GM23338 (cell line): ENCODE measurements around the gene PRSS37. TPM values are rescaled to one million over a fixed set of nuclear protein-coding genes. Genes with fewer than 3 reads are reported as not detected.

Source experiments
- ATAC-seq: fragments of 200-7000 bp; cut with Tn5 transposase; 3 replicates; pipeline ENCODE4 v1.9.1; 2020
- DNase-seq: peaks from one replicate; pipeline ENCODE4 v3.0.0-alpha.2; 2015; ENCODE audit warnings: low spot score
- H2AFZ ChIP-seq: fragments of 200-600 bp; sonication (generic); 2 replicates; pipeline ENCODE4 v1.8.0; 2016; ENCODE audit warnings: antibody characterized with exemption, mild to moderate bottlenecking, moderate library complexity
- H3F3A ChIP-seq: fragments of 200-600 bp; sonication (generic); replicated peaks from 2 replicates; pipeline ENCODE4 v1.8.0; 2017; ENCODE audit warnings: antibody characterized with exemption, mixed run types, low read depth
- H3K27ac ChIP-seq: fragments of 200-600 bp; sonication (generic); 2 replicates; pipeline ENCODE4 v1.6.1; 2016; ENCODE audit warnings: low read depth
- H3K27me3 ChIP-seq: fragments of 200-600 bp; sonication (generic); 2 replicates; pipeline ENCODE4 v1.8.0; 2016; ENCODE audit warnings: mild to moderate bottlenecking, mixed run types, moderate library complexity; ENCODE audit not compliant: insufficient read depth
- H3K36me3 ChIP-seq: fragments of 200-600 bp; sonication (generic); 2 replicates; pipeline ENCODE4 v1.8.0; 2016; ENCODE audit warnings: mild to moderate bottlenecking; ENCODE audit not compliant: insufficient read depth
- H3K4me1 ChIP-seq: fragments of 200-600 bp; sonication (generic); 2 replicates; pipeline ENCODE4 v1.8.0; 2016; ENCODE audit warnings: mild to moderate bottlenecking, moderate library complexity; ENCODE audit not compliant: insufficient read depth
- H3K4me2 ChIP-seq: fragments of 200-600 bp; sonication (generic); 2 replicates; pipeline ENCODE4 v1.7.1; 2017; ENCODE audit warnings: mixed run types
- H3K4me3 ChIP-seq: fragments of 200-600 bp; sonication (generic); 2 replicates; pipeline ENCODE4 v1.6.1; 2016; ENCODE audit warnings: mixed run types
- H3K79me2 ChIP-seq: fragments of 200-600 bp; sonication (generic); replicated peaks from 2 replicates; pipeline ENCODE4 v1.8.0; 2017; ENCODE audit warnings: mild to moderate bottlenecking; ENCODE audit not compliant: insufficient read depth
- H3K9me2 ChIP-seq: fragments of 200-600 bp; sonication (generic); 2 replicates; pipeline ENCODE4 v1.8.0; 2017; ENCODE audit not compliant: insufficient read depth
- H4K20me1 ChIP-seq: fragments of 200-600 bp; sonication (generic); replicated peaks from 2 replicates; pipeline ENCODE4 v1.8.0; 2017; ENCODE audit warnings: mild to moderate bottlenecking; ENCODE audit not compliant: insufficient read depth
- H3K27ac Mint-ChIP-seq: 2 replicates; pipeline ENCODE4 v1.8.0; 2020; ENCODE audit warnings: inconsistent platforms, mild to moderate bottlenecking, moderate library complexity, mixed read lengths
- H3K27me3 Mint-ChIP-seq: 3 replicates; pipeline ENCODE4 v1.8.0; 2022; ENCODE audit warnings: low read depth, mild to moderate bottlenecking, moderate library complexity, mixed read lengths, inconsistent platforms; ENCODE audit not compliant: insufficient read depth, poor library complexity
- H3K36me3 Mint-ChIP-seq: 3 replicates; pipeline ENCODE4 v1.8.0; 2021; ENCODE audit warnings: low read depth, mild to moderate bottlenecking, inconsistent platforms, moderate library complexity, mixed read lengths
- H3K4me1 Mint-ChIP-seq: 3 replicates; pipeline ENCODE4 v1.8.0; 2020; ENCODE audit warnings: mild to moderate bottlenecking, inconsistent platforms, mixed read lengths
- H3K4me3 Mint-ChIP-seq: 3 replicates; pipeline ENCODE4 v1.8.0; 2021; ENCODE audit warnings: moderate library complexity, mild to moderate bottlenecking, inconsistent platforms, mixed read lengths
- H3K9me3 Mint-ChIP-seq: 3 replicates; pipeline ENCODE4 v1.8.0; 2020; ENCODE audit warnings: moderate library complexity, mild to moderate bottlenecking, inconsistent platforms, mixed read lengths
- CREB1 ChIP-seq: fragments of 250-450 bp; sonication (Bioruptor Pico); IDR thresholded peaks from 2 replicates; pipeline ENCODE4 v1.5.0; 2020; ENCODE audit warnings: low read depth, mild to moderate bottlenecking, moderate library complexity
- EZH2 ChIP-seq: fragments of 200-600 bp; sonication (generic); IDR thresholded peaks from one replicate; pipeline ENCODE4 v1.8.0; 2017; ENCODE audit warnings: antibody characterized with exemption, mild to moderate bottlenecking, low read depth; ENCODE audit not compliant: unreplicated experiment
- EZH2phosphoT487 ChIP-seq: fragments of 200-600 bp; sonication (generic); IDR thresholded peaks from one replicate; pipeline ENCODE4 v1.8.1; 2018; ENCODE audit warnings: antibody characterized with exemption; ENCODE audit not compliant: unreplicated experiment
- JUNB ChIP-seq: IDR thresholded peaks from one replicate; pipeline ENCODE4 v1.6.1; 2016; ENCODE audit warnings: antibody characterized with exemption; ENCODE audit not compliant: unreplicated experiment
- NANOG ChIP-seq: IDR thresholded peaks from 2 replicates; pipeline ENCODE4 v1.6.1; 2016; ENCODE audit warnings: antibody characterized with exemption, borderline replicate concordance
- POLR2AphosphoS5 ChIP-seq: IDR thresholded peaks from 2 replicates; pipeline ENCODE4 v1.6.1; 2016; ENCODE audit warnings: antibody characterized with exemption, low read depth
- STAT1 ChIP-seq: IDR thresholded peaks from one replicate; pipeline ENCODE4 v1.6.1; 2016; ENCODE audit warnings: antibody characterized with exemption; ENCODE audit not compliant: unreplicated experiment
- ZNF114 ChIP-seq: fragments of 250-450 bp; sonication (Bioruptor Pico); IDR thresholded peaks from 2 replicates; pipeline ENCODE4 v1.5.0; 2020; ENCODE audit warnings: mild to moderate bottlenecking, moderate library complexity
- ZNF331 ChIP-seq: fragments of 250-450 bp; sonication (Bioruptor Pico); IDR thresholded peaks from 2 replicates; pipeline ENCODE4 v1.5.0; 2020; ENCODE audit warnings: low read depth, mild to moderate bottlenecking, moderate library complexity
- long read RNA-seq: library from polyadenylated mRNA; unstranded; transcript quantifications from one replicate; pipeline ENCODE4 v2.0.0, GENCODE V29; 2020; ENCODE audit not compliant: unreplicated experiment
- polyA plus RNA-seq: library from polyadenylated mRNA; unstranded; fragments of >200 nt; fragmentation: Nextera tagmentation; extraction: Ambion mirVana; gene quantifications from 2 replicates; pipeline ENCODE4 v1.2.1, GENCODE V29; 2016
- total RNA-seq: library from RNA; depleted of rRNA; stranded (reverse); fragments of >200 nt; shearing (Covaris generic); gene quantifications from 2 replicates; pipeline ENCODE4 v1.2.3, GENCODE V29; 2014; rRNA removed
- TF ChIP-seq, protein P1 (sequence below): IDR thresholded peaks from 2 replicates; pipeline ENCODE4 v1.6.1; 2016; ENCODE audit warnings: antibody characterized with exemption
- TF ChIP-seq, protein P2 (sequence below), 2 experiments: fragments of 200-600 bp in 1 of 2; sonication (generic) in 1 of 2; conservative IDR thresholded peaks; 2 replicates each; pipeline versions ENCODE4 v1.5.1 to v1.6.1; 2016 to 2017; ENCODE audit warnings: antibody characterized with exemption in 2 of 2, low read depth in 2 of 2, mild to moderate bottlenecking in 2 of 2, moderate library complexity in 1 of 2
- TF ChIP-seq, protein P3 (sequence below): IDR thresholded peaks from one replicate; pipeline ENCODE4 v1.6.1; 2018; ENCODE audit warnings: antibody characterized with exemption; ENCODE audit not compliant: unreplicated experiment
- TF ChIP-seq, protein P4 (sequence below): fragments of 250-450 bp; sonication (Bioruptor Pico); IDR thresholded peaks from 2 replicates; pipeline ENCODE4 v1.5.0; 2020; ENCODE audit warnings: mild to moderate bottlenecking, moderate library complexity

PRSS37 gene, protein sequence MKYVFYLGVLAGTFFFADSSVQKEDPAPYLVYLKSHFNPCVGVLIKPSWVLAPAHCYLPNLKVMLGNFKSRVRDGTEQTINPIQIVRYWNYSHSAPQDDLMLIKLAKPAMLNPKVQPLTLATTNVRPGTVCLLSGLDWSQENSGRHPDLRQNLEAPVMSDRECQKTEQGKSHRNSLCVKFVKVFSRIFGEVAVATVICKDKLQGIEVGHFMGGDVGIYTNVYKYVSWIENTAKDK
- total RNA-seq (not detected in 2 replicates), polyA plus RNA-seq (0.23 and 0.58 TPM in 2 replicates)
- long read RNA-seq, result 0 reads

DNA sequence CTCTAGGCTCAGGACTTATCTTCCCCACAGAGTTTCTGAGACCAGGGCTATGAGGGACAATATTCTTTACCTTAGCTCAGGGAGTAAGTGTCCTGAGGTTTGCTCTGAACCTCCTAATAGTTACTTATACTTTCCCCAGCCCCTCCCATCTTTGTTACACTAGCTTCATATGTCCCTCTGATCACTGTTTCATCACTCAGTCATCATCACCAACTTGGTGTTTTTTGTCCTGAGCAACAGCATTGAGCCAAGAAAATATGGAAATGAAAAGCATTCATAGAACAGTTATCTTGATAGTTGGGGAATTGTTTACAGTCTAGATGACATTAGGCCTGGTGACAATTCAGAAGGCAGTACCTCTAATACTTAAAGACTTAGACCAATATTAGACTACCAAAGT lies at the start of gene PRSS37:
PRSS37 (minus strand) TSS at position 101 of the 400 bp plus-strand sequence. CDS start 436 bp downstream, outside the sequence.
- TF ChIP-seq, protein P1, sequence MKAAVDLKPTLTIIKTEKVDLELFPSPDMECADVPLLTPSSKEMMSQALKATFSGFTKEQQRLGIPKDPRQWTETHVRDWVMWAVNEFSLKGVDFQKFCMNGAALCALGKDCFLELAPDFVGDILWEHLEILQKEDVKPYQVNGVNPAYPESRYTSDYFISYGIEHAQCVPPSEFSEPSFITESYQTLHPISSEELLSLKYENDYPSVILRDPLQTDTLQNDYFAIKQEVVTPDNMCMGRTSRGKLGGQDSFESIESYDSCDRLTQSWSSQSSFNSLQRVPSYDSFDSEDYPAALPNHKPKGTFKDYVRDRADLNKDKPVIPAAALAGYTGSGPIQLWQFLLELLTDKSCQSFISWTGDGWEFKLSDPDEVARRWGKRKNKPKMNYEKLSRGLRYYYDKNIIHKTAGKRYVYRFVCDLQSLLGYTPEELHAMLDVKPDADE, result no peak
- TF ChIP-seq, protein P2, sequence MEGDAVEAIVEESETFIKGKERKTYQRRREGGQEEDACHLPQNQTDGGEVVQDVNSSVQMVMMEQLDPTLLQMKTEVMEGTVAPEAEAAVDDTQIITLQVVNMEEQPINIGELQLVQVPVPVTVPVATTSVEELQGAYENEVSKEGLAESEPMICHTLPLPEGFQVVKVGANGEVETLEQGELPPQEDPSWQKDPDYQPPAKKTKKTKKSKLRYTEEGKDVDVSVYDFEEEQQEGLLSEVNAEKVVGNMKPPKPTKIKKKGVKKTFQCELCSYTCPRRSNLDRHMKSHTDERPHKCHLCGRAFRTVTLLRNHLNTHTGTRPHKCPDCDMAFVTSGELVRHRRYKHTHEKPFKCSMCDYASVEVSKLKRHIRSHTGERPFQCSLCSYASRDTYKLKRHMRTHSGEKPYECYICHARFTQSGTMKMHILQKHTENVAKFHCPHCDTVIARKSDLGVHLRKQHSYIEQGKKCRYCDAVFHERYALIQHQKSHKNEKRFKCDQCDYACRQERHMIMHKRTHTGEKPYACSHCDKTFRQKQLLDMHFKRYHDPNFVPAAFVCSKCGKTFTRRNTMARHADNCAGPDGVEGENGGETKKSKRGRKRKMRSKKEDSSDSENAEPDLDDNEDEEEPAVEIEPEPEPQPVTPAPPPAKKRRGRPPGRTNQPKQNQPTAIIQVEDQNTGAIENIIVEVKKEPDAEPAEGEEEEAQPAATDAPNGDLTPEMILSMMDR (conservative IDR thresholded peaks at IDR 0.05; ENCODE audit: low read depth in 2 of 2), result no peak
- no peak for TF ChIP-seq CREB1 (CRISPR knock-in tag)
- no peak for TF ChIP-seq JUNB
- TF ChIP-seq, protein P3, sequence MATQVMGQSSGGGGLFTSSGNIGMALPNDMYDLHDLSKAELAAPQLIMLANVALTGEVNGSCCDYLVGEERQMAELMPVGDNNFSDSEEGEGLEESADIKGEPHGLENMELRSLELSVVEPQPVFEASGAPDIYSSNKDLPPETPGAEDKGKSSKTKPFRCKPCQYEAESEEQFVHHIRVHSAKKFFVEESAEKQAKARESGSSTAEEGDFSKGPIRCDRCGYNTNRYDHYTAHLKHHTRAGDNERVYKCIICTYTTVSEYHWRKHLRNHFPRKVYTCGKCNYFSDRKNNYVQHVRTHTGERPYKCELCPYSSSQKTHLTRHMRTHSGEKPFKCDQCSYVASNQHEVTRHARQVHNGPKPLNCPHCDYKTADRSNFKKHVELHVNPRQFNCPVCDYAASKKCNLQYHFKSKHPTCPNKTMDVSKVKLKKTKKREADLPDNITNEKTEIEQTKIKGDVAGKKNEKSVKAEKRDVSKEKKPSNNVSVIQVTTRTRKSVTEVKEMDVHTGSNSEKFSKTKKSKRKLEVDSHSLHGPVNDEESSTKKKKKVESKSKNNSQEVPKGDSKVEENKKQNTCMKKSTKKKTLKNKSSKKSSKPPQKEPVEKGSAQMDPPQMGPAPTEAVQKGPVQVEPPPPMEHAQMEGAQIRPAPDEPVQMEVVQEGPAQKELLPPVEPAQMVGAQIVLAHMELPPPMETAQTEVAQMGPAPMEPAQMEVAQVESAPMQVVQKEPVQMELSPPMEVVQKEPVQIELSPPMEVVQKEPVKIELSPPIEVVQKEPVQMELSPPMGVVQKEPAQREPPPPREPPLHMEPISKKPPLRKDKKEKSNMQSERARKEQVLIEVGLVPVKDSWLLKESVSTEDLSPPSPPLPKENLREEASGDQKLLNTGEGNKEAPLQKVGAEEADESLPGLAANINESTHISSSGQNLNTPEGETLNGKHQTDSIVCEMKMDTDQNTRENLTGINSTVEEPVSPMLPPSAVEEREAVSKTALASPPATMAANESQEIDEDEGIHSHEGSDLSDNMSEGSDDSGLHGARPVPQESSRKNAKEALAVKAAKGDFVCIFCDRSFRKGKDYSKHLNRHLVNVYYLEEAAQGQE, result no peak
- no peak for TF ChIP-seq NANOG
- TF ChIP-seq STAT1, result no peak
- TF ChIP-seq, protein P4, sequence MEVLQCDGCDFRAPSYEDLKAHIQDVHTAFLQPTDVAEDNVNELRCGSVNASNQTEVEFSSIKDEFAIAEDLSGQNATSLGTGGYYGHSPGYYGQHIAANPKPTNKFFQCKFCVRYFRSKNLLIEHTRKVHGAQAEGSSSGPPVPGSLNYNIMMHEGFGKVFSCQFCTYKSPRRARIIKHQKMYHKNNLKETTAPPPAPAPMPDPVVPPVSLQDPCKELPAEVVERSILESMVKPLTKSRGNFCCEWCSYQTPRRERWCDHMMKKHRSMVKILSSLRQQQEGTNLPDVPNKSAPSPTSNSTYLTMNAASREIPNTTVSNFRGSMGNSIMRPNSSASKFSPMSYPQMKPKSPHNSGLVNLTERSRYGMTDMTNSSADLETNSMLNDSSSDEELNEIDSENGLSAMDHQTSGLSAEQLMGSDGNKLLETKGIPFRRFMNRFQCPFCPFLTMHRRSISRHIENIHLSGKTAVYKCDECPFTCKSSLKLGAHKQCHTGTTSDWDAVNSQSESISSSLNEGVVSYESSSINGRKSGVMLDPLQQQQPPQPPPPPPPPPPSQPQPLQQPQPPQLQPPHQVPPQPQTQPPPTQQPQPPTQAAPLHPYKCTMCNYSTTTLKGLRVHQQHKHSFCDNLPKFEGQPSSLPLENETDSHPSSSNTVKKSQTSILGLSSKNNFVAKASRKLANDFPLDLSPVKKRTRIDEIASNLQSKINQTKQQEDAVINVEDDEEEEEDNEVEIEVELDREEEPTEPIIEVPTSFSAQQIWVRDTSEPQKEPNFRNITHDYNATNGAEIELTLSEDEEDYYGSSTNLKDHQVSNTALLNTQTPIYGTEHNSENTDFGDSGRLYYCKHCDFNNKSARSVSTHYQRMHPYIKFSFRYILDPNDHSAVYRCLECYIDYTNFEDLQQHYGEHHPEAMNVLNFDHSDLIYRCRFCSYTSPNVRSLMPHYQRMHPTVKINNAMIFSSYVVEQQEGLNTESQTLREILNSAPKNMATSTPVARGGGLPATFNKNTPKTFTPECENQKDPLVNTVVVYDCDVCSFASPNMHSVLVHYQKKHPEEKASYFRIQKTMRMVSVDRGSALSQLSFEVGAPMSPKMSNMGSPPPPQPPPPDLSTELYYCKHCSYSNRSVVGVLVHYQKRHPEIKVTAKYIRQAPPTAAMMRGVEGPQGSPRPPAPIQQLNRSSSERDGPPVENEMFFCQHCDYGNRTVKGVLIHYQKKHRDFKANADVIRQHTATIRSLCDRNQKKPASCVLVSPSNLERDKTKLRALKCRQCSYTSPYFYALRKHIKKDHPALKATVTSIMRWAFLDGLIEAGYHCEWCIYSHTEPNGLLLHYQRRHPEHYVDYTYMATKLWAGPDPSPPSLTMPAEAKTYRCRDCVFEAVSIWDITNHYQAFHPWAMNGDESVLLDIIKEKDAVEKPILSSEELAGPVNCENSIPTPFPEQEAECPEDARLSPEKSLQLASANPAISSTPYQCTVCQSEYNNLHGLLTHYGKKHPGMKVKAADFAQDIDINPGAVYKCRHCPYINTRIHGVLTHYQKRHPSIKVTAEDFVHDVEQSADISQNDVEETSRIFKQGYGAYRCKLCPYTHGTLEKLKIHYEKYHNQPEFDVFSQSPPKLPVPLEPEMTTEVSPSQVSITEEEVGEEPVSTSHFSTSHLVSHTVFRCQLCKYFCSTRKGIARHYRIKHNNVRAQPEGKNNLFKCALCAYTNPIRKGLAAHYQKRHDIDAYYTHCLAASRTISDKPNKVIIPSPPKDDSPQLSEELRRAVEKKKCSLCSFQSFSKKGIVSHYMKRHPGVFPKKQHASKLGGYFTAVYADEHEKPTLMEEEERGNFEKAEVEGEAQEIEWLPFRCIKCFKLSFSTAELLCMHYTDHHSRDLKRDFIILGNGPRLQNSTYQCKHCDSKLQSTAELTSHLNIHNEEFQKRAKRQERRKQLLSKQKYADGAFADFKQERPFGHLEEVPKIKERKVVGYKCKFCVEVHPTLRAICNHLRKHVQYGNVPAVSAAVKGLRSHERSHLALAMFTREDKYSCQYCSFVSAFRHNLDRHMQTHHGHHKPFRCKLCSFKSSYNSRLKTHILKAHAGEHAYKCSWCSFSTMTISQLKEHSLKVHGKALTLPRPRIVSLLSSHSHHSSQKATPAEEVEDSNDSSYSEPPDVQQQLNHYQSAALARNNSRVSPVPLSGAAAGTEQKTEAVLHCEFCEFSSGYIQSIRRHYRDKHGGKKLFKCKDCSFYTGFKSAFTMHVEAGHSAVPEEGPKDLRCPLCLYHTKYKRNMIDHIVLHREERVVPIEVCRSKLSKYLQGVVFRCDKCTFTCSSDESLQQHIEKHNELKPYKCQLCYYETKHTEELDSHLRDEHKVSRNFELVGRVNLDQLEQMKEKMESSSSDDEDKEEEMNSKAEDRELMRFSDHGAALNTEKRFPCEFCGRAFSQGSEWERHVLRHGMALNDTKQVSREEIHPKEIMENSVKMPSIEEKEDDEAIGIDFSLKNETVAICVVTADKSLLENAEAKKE (CRISPR knock-in tag), result no peak
- TF ChIP-seq ZNF331 (CRISPR knock-in tag), result no peak
- no peak for TF ChIP-seq POLR2AphosphoS5
- TF ChIP-seq EZH2, result no peak
- TF ChIP-seq ZNF114, result no peak
- TF ChIP-seq EZH2phosphoT487, result no peak
- Mint-ChIP-seq H3K36me3 (no peaks in the 10 kb centered on the region), H3K4me3 (no peak within 1 kb of the TSS), H3K4me1 (no peaks in the 10 kb centered on the region), H3K27me3 (no peaks in the 10 kb centered on the region), H3K9me3 (no peaks in the 10 kb centered on the region), H3K27ac (no peak within 1 kb of the TSS)
- H3K27ac ChIP-seq, result no peak within 1 kb of the TSS
- no peaks in the 10 kb centered on the region for H3K9me2 ChIP-seq
- no peaks in the 10 kb centered on the region for H3K27me3 ChIP-seq
- no peak within 1 kb of the TSS for H3K4me2 ChIP-seq
- no peaks in the 10 kb centered on the region for H4K20me1 ChIP-seq
- H3F3A ChIP-seq, result no peaks in the 10 kb centered on the region
- DNase-seq, result no peak
- H3K4me3 ChIP-seq, result no peak within 1 kb of the TSS
- H3K79me2 ChIP-seq, result no peaks in the 10 kb centered on the region
- ATAC-seq, result no peak
- no peaks in the 10 kb centered on the region for H3K4me1 ChIP-seq
- H3K36me3 ChIP-seq, result no peaks in the 10 kb centered on the region
- no peak within 1 kb of the TSS for H2AFZ ChIP-seq
